Omental fat pad (tissue), 4 donors: ENCODE measurements around the gene LNPK. TPM values are rescaled to one million over a fixed set of nuclear protein-coding genes. Genes with fewer than 3 reads are reported as not detected.

Experiments used
- ATAC-seq: fragments of 150-250 bp; one replicate; pipeline ENCODE4 v1.9.1; 2016; ENCODE audit warnings: mild to moderate bottlenecking, moderate library complexity; ENCODE audit not compliant: low FRiP score
- DNase-seq: peaks from one replicate; pipeline ENCODE4 v3.0.0-alpha.2; 2019; ENCODE audit warnings: low spot score
- total RNA-seq, 4 donors: library from RNA; depleted of rRNA; stranded (reverse); fragments of >200 nt; gene quantifications; one replicate each; pipeline ENCODE4 v1.1.0, GENCODE V29; 2016
- TF ChIP-seq, protein P1 (sequence below), 3 donors: fragments of 450-650 bp; IDR thresholded peaks; one replicate each; pipeline ENCODE4 v1.5.1; 2016 to 2017; ENCODE audit warnings: antibody characterized with exemption in 3 of 3, mild to moderate bottlenecking in 3 of 3, moderate library complexity in 2 of 3

The LNPK gene
- total RNA-seq, 4 donors from 2014 or later, result 13.8 to 37.4 (median 22.2) TPM

- ATAC-seq (no peak), DNase-seq (no peak)
- TF ChIP-seq, protein P1, sequence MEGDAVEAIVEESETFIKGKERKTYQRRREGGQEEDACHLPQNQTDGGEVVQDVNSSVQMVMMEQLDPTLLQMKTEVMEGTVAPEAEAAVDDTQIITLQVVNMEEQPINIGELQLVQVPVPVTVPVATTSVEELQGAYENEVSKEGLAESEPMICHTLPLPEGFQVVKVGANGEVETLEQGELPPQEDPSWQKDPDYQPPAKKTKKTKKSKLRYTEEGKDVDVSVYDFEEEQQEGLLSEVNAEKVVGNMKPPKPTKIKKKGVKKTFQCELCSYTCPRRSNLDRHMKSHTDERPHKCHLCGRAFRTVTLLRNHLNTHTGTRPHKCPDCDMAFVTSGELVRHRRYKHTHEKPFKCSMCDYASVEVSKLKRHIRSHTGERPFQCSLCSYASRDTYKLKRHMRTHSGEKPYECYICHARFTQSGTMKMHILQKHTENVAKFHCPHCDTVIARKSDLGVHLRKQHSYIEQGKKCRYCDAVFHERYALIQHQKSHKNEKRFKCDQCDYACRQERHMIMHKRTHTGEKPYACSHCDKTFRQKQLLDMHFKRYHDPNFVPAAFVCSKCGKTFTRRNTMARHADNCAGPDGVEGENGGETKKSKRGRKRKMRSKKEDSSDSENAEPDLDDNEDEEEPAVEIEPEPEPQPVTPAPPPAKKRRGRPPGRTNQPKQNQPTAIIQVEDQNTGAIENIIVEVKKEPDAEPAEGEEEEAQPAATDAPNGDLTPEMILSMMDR (IDR thresholded peaks at IDR 0.05), result no peak
Observed at GRCh38 chr2:175889701-175890302, 112.3 kb downstream of the LNPK start.

GRCh38 chr2:175887776-175888175, 114.3 kb downstream of the LNPK start:
- TF ChIP-seq, protein P1 (IDR thresholded peaks at IDR 0.05), result no peak
- ATAC-seq (no peak), DNase-seq (no peak)

DNA sequence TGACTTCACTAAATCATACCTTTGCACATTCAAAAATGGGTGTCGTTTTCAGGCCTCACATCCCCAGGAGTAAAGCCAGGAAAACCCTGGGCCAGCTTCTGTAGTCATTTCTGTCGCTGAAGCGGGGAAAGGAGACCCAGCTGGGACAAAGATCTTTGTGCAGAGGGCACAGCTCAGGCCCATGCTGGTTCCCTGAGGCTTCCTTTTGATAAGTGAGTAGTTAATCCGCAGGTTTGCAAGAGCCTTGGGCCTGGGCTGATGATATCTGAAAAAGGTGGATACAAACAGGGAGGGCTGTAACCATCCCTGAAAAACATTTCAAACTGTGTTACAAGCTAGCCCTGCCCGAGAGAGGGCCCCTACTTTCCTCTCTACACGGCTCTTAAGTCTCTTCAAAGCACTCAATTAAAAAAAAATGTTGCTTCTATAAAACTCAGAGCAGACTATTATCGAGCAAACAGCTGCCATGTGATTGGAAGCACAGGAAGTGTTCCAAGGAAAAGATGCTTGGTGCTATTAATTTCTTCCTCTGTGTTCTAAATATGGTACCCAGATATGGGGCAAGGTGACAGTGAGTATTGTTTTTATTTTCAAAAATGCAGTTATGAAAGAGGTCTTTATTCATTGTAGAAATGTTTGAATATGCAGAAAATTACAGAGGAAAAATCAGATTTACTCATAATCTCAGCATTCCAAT, 117.2 kb downstream of the LNPK start:
- ATAC-seq (no peak), DNase-seq (no peak)
- TF ChIP-seq, protein P1 (IDR thresholded peaks at IDR 0.05), result no peak

GRCh38 chr2:175883586-175884194, 118.4 kb downstream of the LNPK start:
- no peak for DNase-seq
- TF ChIP-seq, protein P1 (IDR thresholded peaks at IDR 0.05), result no peak
- ATAC-seq, result no peak

GRCh38 chr2:175879679-175880078, 122.4 kb downstream of the LNPK start:
- no peak for DNase-seq
- ATAC-seq, result no peak
- TF ChIP-seq, protein P1 (IDR thresholded peaks at IDR 0.05), result no peak

DNA sequence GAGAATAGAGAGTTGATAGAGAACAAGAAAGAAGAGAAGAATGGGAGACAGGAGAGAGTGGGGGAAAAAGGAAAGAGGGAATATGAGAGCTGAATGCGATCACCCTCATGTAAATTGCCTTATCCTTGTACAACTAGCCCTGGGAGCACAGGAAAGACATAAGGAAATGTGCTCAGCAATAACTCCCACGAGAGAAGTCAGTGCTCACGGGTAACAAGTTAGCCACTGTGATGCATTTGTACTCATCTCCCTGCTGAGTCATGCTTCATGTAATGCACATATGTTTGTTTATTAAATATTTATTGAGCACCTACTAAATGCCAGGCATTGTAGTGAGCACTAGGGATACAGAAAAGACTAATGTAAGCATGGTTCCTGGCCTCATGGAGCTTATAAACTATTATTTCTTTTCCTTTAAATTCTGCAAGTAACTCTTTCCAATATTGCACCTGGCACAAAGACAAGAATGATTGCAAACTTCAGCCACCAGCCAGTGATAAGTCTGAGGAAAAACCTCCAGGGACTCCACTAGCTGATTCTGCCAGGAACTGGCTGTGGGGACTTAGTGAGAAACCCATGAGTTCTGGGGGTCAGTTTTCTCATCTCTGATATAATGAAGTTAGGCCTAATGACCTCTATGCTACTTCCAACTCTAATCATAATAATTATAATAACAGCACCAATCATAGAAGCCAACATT, 124.1 kb downstream of the LNPK start:
- TF ChIP-seq, protein P1 (IDR thresholded peaks at IDR 0.05), result no peak

More for the DNA sequence above, 124.1 kb downstream of the LNPK start:
- ATAC-seq (no peak), DNase-seq (no peak)
